Parathyroid adenoma (tissue), 2 donors: Measurements from ENCODE around the gene PPP1R8.
A peak's percentile ranks its signal among the peaks of the same experiment; 100 is the strongest.
"Not testable (repeated sequence)": the region's sequence is repeated elsewhere in the genome, so short reads cannot be mapped to it uniquely, and the experiment has no call there.

Experiments used
- H2AFZ ChIP-seq: fragments of 300-600 bp; sonication (generic); one replicate; pipeline ENCODE4 v1.7.0; 2017; ENCODE audit warnings: antibody characterized with exemption, mild to moderate bottlenecking
- H3K27ac ChIP-seq: fragments of 300-600 bp; sonication (generic); one replicate; pipeline ENCODE4 v1.7.0; 2017
- H3K27me3 ChIP-seq: fragments of 300-600 bp; sonication (generic); one replicate; pipeline ENCODE4 v1.7.0; 2017; ENCODE audit warnings: low read length; ENCODE audit not compliant: control insufficient read depth, insufficient read depth
- H3K36me3 ChIP-seq: fragments of 300-600 bp; sonication (generic); one replicate; pipeline ENCODE4 v1.7.0; 2017; ENCODE audit warnings: low read length; ENCODE audit not compliant: control insufficient read depth, insufficient read depth
- H3K4me1 ChIP-seq: fragments of 300-600 bp; sonication (generic); one replicate; pipeline ENCODE4 v1.7.0; 2017; ENCODE audit warnings: control low read depth
- H3K4me2 ChIP-seq: fragments of 300-600 bp; sonication (generic); one replicate; pipeline ENCODE4 v1.7.0; 2017; ENCODE audit warnings: low read length
- H3K4me3 ChIP-seq: fragments of 300-600 bp; sonication (generic); one replicate; pipeline ENCODE4 v1.7.0; 2017; ENCODE audit warnings: low read depth, low read length
- H3K79me2 ChIP-seq: fragments of 300-600 bp; sonication (generic); one replicate; pipeline ENCODE4 v1.7.0; 2017; ENCODE audit warnings: control low read depth
- H3K9ac ChIP-seq: fragments of 300-600 bp; sonication (generic); one replicate; pipeline ENCODE4 v1.7.0; 2017; ENCODE audit warnings: mild to moderate bottlenecking
- H3K9me3 ChIP-seq: fragments of 300-600 bp; sonication (generic); one replicate; pipeline ENCODE4 v1.7.0; 2017; ENCODE audit warnings: low read length; ENCODE audit not compliant: control insufficient read depth
- CTCF ChIP-seq: fragments of 300-600 bp; sonication (generic); IDR thresholded peaks from one replicate; pipeline ENCODE4 v1.7.0; 2017; ENCODE audit warnings: antibody characterized with exemption, mild to moderate bottlenecking
- donor health status: primary hyperparathyroidism.

The PPP1R8 gene

GRCh38 chr1:27816921-27817630, 13.5 kb upstream of the PPP1R8 start:
- no peaks in the 10 kb centered on the region for H3K36me3 ChIP-seq

GRCh38 chr1:27821761-27822315, 8.7 kb upstream of the PPP1R8 start:
- H3K27me3 ChIP-seq = no peaks in the 10 kb centered on the region
- H3K27ac ChIP-seq = no peak overlapping the region
- no peak for TF ChIP-seq CTCF
- H3K36me3 ChIP-seq = no peaks in the 10 kb centered on the region
- H3K4me1 ChIP-seq = no peaks in the 10 kb centered on the region
- no peaks in the 10 kb centered on the region for H3K79me2 ChIP-seq
- H3K9ac ChIP-seq = no peak overlapping the region
- no peaks in the 10 kb centered on the region for H3K9me3 ChIP-seq
- H3K4me3 ChIP-seq = no peak overlapping the region
- H3K4me2 ChIP-seq = no peak overlapping the region
- no peak overlapping the region for H2AFZ ChIP-seq

More at GRCh38 chr1:27816921-27817630, 13.5 kb upstream of the PPP1R8 start:
- Histone ChIP-seq H3K27me3 (no peaks in the 10 kb centered on the region), H3K79me2 (no peaks in the 10 kb centered on the region), H2AFZ (no peak overlapping the region), H3K4me2 (no peak overlapping the region), H3K4me3 (no peak overlapping the region), H3K9me3 (no peaks in the 10 kb centered on the region), H3K27ac (peak overlapping the region; percentile 15), H3K9ac (no peak overlapping the region), H3K4me1 (no peaks in the 10 kb centered on the region)
- TF ChIP-seq CTCF = no peak

GRCh38 chr1:27823784-27824183, 6.8 kb upstream of the PPP1R8 start:
- Histone ChIP-seq H3K27ac (no peak overlapping the region), H3K4me1 (no peaks in the 10 kb centered on the region), H3K36me3 (no peaks in the 10 kb centered on the region), H3K4me2 (no peak overlapping the region), H3K79me2 (no peaks in the 10 kb centered on the region), H2AFZ (no peak overlapping the region), H3K9me3 (no peaks in the 10 kb centered on the region), H3K4me3 (no peak overlapping the region), H3K9ac (no peak overlapping the region), H3K27me3 (no peaks in the 10 kb centered on the region)
- TF ChIP-seq CTCF = no peak

GRCh38 chr1:27824411-27824810, 6.2 kb upstream of the PPP1R8 start:
- no peaks in the 10 kb centered on the region for H3K9me3 ChIP-seq
- H3K36me3 ChIP-seq = no peaks in the 10 kb centered on the region
- no peaks in the 10 kb centered on the region for H3K79me2 ChIP-seq
- no peak overlapping the region for H3K9ac ChIP-seq
- no peak overlapping the region for H2AFZ ChIP-seq
- no peak for TF ChIP-seq CTCF
- no peak overlapping the region for H3K27ac ChIP-seq
- H3K27me3 ChIP-seq = no peaks in the 10 kb centered on the region
- H3K4me1 ChIP-seq = no peaks in the 10 kb centered on the region
- H3K4me3 ChIP-seq = no peak overlapping the region
- H3K4me2 ChIP-seq = no peak overlapping the region

- H3K79me2 ChIP-seq = peaks cover 15% of the 10 kb centered on the region
- H3K9me3 ChIP-seq, H3K4me3 ChIP-seq, H3K4me1 ChIP-seq, H2AFZ ChIP-seq, H3K27me3 ChIP-seq, H3K27ac ChIP-seq, H3K9ac ChIP-seq, H3K4me2 ChIP-seq, H3K36me3 ChIP-seq: not testable (repeated sequence)
Observed at GRCh38 chr1:27829339-27829960, 1.1 kb upstream of the PPP1R8 start.
